HepG2 (cell line): ENCODE results near the gene CELF2. TPM values are rescaled to one million over a fixed set of nuclear protein-coding genes. Genes with fewer than 3 reads are reported as not detected.

Experiments used
- ATAC-seq: fragments of 200-7000 bp; cut with Tn5 transposase; 3 replicates; pipeline ENCODE4 v1.9.1; 2020; ENCODE audit warnings: mild to moderate bottlenecking, moderate library complexity
- BruUV-seq: library from RNA; stranded (reverse); fragments of 400-500 nt; replicated peaks from 2 replicates; lab custom pipeline; 2021; lab: Mats Ljungman, UMichigan
- CTCF ChIA-PET: fragments of 300-600 bp; formaldehyde crosslinking; extraction: SDS; loops from one replicate; lab custom pipeline; 2021; ENCODE audit warnings: low total read pairs, inconsistent platforms, low intra/inter-chr PET ratio; lab: Yijun Ruan, JAX
- POLR2A ChIA-PET: fragments of 350-600 bp; sonication (Branson Sonifier 250); formaldehyde crosslinking; loops from one replicate; lab custom pipeline; 2020; ENCODE audit warnings: antibody characterized with exemption, inconsistent platforms; lab: Yijun Ruan, JAX
- DNase-seq: peaks from one replicate; pipeline ENCODE4 v3.0.0-alpha.2; 2015; ENCODE audit warnings: low spot score
- FAIRE-seq: peaks from 3 replicates; lab custom pipeline; 2011; peaks lifted over from hg19 to GRCh38; lab: Jason Lieb, UNC
- H2AFZ ChIP-seq: one replicate; pipeline ENCODE4 v1.6.1; 2011; ENCODE audit warnings: low read length, inconsistent platforms
- H3K27ac ChIP-seq: fragments of 300-600 bp; 3 replicates; pipeline ENCODE4 v1.8.0; 2011; ENCODE audit warnings: mixed run types, mild to moderate bottlenecking, mixed read lengths, low read length, inconsistent platforms; ENCODE audit not compliant: insufficient read depth; ENCODE audit errors: extremely low read length
- H3K27me3 ChIP-seq, 2 experiments: fragments of 200-600 bp in 1 of 2; 2 replicates in 1 of 2; 3 replicates in 1 of 2; pipeline versions ENCODE4 v1.6.0 to v1.8.0; 2011; ENCODE audit warnings: low read length in 2 of 2, mild to moderate bottlenecking in 2 of 2, moderate library complexity in 2 of 2, inconsistent platforms in 1 of 2; ENCODE audit not compliant: insufficient read depth in 2 of 2, control insufficient read depth in 1 of 2
- H3K36me3 ChIP-seq, 2 experiments: fragments of 200-600 bp in 1 of 2; replicated peaks in 1 of 2; 2 replicates in 1 of 2; 3 replicates in 1 of 2; pipeline versions ENCODE4 v1.5.1 to v1.8.0; 2011; ENCODE audit warnings: low read length in 2 of 2, inconsistent platforms in 1 of 2; ENCODE audit not compliant: insufficient read depth in 2 of 2, control insufficient read depth in 1 of 2
- H3K4me1 ChIP-seq: 2 replicates; pipeline ENCODE4 v1.5.1; 2012; ENCODE audit warnings: low read length, inconsistent platforms; ENCODE audit not compliant: insufficient read depth
- H3K4me2 ChIP-seq: 2 replicates; pipeline ENCODE4 v1.6.0; 2011; ENCODE audit warnings: low read depth, low read length, inconsistent platforms
- H3K4me3 ChIP-seq, 3 experiments: fragments of 200-600 bp in 1 of 3; sonication (generic), shearing (Covaris generic) in 1 of 3; replicated peaks in 1 of 3; 2 replicates each; pipeline ENCODE4 v1.5.1; 2011 to 2016; ENCODE audit warnings: low read length in 3 of 3, inconsistent platforms in 2 of 3, low read depth in 2 of 3, mild to moderate bottlenecking in 2 of 3, control low read depth in 1 of 3, mixed read lengths in 1 of 3; ENCODE audit not compliant: insufficient read depth in 1 of 3
- H3K79me2 ChIP-seq: one replicate; pipeline ENCODE4 v1.6.1; 2011; ENCODE audit warnings: low read length, inconsistent platforms; ENCODE audit not compliant: insufficient read depth
- H3K9ac ChIP-seq: 2 replicates; pipeline ENCODE4 v1.6.0; 2011; ENCODE audit warnings: mild to moderate bottlenecking, low read depth, low read length, inconsistent platforms; ENCODE audit not compliant: insufficient read depth
- H3K9me3 ChIP-seq: 2 replicates; pipeline ENCODE4 v1.5.1; 2012; ENCODE audit warnings: mild to moderate bottlenecking, low read length
- H4K20me1 ChIP-seq: 2 replicates; pipeline ENCODE4 v1.6.0; 2011; ENCODE audit warnings: inconsistent platforms, mild to moderate bottlenecking, low read length, moderate library complexity; ENCODE audit not compliant: insufficient read depth
- CREM ChIP-seq, 2 experiments: sonication (generic) in 1 of 2; formaldehyde crosslinking in 1 of 2; IDR thresholded peaks; 2 replicates each; pipeline versions ENCODE4 v1.4.0 to v1.6.1; 2016 to 2020; ENCODE audit warnings: antibody characterized with exemption in 1 of 2, mild to moderate bottlenecking in 1 of 2, missing genetic modification reagents in 1 of 2
- DPF2 ChIP-seq: sonication (generic); formaldehyde crosslinking; IDR thresholded peaks from 2 replicates; pipeline ENCODE4 v1.4.0; 2020; ENCODE audit warnings: mild to moderate bottlenecking, low read depth, missing genetic modification reagents, borderline replicate concordance
- ELK4 ChIP-seq: sonication (generic); formaldehyde crosslinking; IDR thresholded peaks from 2 replicates; pipeline ENCODE4 v1.9.0; 2021; ENCODE audit warnings: missing genetic modification reagents, borderline replicate concordance
- FOXM1 ChIP-seq: sonication (generic); formaldehyde crosslinking; IDR thresholded peaks from 2 replicates; pipeline ENCODE4 v1.5.0; 2020; ENCODE audit warnings: missing genetic modification reagents
- NR2C2 ChIP-seq: sonication (generic); formaldehyde crosslinking; IDR thresholded peaks from 2 replicates; pipeline ENCODE4 v1.4.0; 2020; ENCODE audit warnings: missing genetic modification reagents, mild to moderate bottlenecking, moderate library complexity, borderline replicate concordance
- PAF1 ChIP-seq: IDR thresholded peaks from 2 replicates; pipeline ENCODE4 v1.6.1; 2016; ENCODE audit warnings: missing genetic modification reagents, missing compliant biosample characterization
- RFXAP ChIP-seq: sonication (generic); formaldehyde crosslinking; IDR thresholded peaks from 2 replicates; pipeline ENCODE4 v1.4.0; 2020; ENCODE audit warnings: missing genetic modification reagents, borderline replicate concordance
- RNF2 ChIP-seq: fragments of 450-650 bp; conservative IDR thresholded peaks from 2 replicates; pipeline ENCODE4 v1.6.1; 2016; ENCODE audit warnings: low read depth
- SMYD3 ChIP-seq: sonication (generic); formaldehyde crosslinking; IDR thresholded peaks from 2 replicates; pipeline ENCODE4 v1.8.1; 2023; ENCODE audit warnings: mild to moderate bottlenecking, missing genetic modification reagents
- TAF15 ChIP-seq: fragments of 200-400 bp; formaldehyde crosslinking; IDR thresholded peaks from one replicate; pipeline ENCODE4 v1.6.1; 2018; ENCODE audit warnings: mild to moderate bottlenecking, low read depth, low read length; ENCODE audit not compliant: poor library complexity, severe bottlenecking
- TP53 ChIP-seq: sonication (generic); formaldehyde crosslinking; conservative IDR thresholded peaks from 2 replicates; pipeline ENCODE4 v1.4.0; 2020; ENCODE audit warnings: missing genetic modification reagents
- U2AF1 ChIP-seq: fragments of 200-400 bp; formaldehyde crosslinking; optimal IDR thresholded peaks from 2 replicates; pipeline ENCODE3; 2017; ENCODE audit warnings: mild to moderate bottlenecking, low read depth, low read length
- YY1 ChIP-seq: IDR thresholded peaks from 2 replicates; pipeline ENCODE4 v1.6.1; 2011; ENCODE audit warnings: low read length, low read depth, moderate library complexity, mild to moderate bottlenecking; ENCODE audit not compliant: insufficient read depth, insufficient replicate concordance
- ZBTB3 ChIP-seq: sonication (generic); formaldehyde crosslinking; IDR thresholded peaks from 2 replicates; pipeline ENCODE4 v1.4.0; 2020; ENCODE audit warnings: low read depth, mild to moderate bottlenecking, moderate library complexity, missing genetic modification reagents, borderline replicate concordance
- ZNF17 ChIP-seq: sonication (generic); formaldehyde crosslinking; IDR thresholded peaks from 2 replicates; pipeline ENCODE4 v1.5.0; 2020; ENCODE audit warnings: mild to moderate bottlenecking, missing genetic modification reagents
- ZNF20 ChIP-seq: sonication (generic); formaldehyde crosslinking; IDR thresholded peaks from 2 replicates; pipeline ENCODE4 v1.4.0; 2020; ENCODE audit warnings: mild to moderate bottlenecking, moderate library complexity, missing genetic modification reagents
- ZNF331 ChIP-seq: sonication (generic); formaldehyde crosslinking; IDR thresholded peaks from 2 replicates; pipeline ENCODE4 v1.4.0; 2020; ENCODE audit warnings: missing genetic modification reagents
- ZSCAN29 ChIP-seq: sonication (generic); formaldehyde crosslinking; conservative IDR thresholded peaks from 2 replicates; pipeline ENCODE4 v1.4.0; 2020; ENCODE audit warnings: mild to moderate bottlenecking, missing genetic modification reagents
- WGBS: methylation state at CpG from one replicate; pipeline ENCODE4 v1.1.6; 2017; ENCODE audit warnings: low lambda C conversion rate; 5-methylcytosine and 5-hydroxymethylcytosine counted together
- in situ Hi-C: cut with HindIII; loops from 2 replicates; pipeline ENCODE4 v1.10.0; 2017; ENCODE audit warnings: low pct_unique_long_range_greater_than_20kb; ENCODE audit not compliant: extremely low pct_ligation_motif_present
- intact Hi-C: fragments of 100-400 bp; cut with micrococcal nuclease; formaldehyde crosslinking; loops from one replicate; pipeline ENCODE4 v1.10.0; 2022; ENCODE audit not compliant: unreplicated experiment
- polyA plus RNA-seq, 8 experiments: library from polyadenylated mRNA; depleted of rRNA in 3 of 8; stranded (reverse) in 7 of 8; unstranded in 1 of 8; fragments of >200 nt; fragmentation: Illumina TruSeq in 4 of 8; extraction: Trizol in 4 of 8; gene quantifications; 2 replicates each; pipeline versions ENCODE4 v1.2.1 to v1.2.3, GENCODE V29; 2011 to 2016; ENCODE audit warnings: low read depth in 4 of 8, missing spikeins in 1 of 8, mixed read lengths in 1 of 8; ENCODE audit not compliant: insufficient read depth in 1 of 8
- total RNA-seq, 5 experiments: library from RNA; depleted of rRNA; stranded (reverse); fragments of >200 nt; fragmentation: Illumina TruSeq; extraction: Trizol; gene quantifications; 2 replicates each; pipeline ENCODE4 v1.2.3, GENCODE V29; 2016; ENCODE audit warnings: low read depth in 1 of 5

CELF2 gene
- total and polyA plus RNA-seq, 2 of the 13 experiments (the other 11 are each of a cell fraction or from before 2014, with no cell fraction given): not detected

DNA sequence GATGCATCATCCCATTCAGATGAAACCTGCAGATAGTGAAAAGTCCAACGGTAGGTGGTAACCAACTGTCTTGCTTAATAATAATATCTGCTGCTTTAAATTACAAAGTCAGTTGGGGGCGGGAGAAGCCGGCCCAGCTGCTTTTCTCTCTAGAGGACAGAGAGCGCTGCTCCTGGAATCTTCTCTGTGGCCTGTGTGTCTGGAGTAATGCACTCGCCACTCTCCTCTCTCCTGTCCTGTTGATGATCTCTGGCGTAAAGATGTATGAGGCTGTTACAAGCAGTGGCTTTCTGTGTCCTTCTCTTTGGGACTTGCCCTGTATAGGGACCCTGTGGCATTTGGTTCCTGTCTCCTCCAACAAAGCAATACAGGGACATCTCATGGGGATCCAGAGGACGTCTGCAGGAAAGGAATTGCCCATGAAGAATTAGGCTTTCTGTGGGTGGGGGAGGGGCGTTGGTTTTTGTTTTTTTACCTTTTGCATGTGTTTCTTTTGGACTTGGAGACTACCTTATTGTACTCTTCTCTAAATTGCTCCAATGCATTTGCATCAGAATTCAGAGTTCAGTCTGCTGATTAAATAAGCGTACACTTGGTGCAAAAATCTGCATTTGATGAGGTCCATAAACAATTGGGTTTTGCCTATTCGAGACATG, 231.6 kb downstream of the CELF2 start:
- H3K9ac ChIP-seq: no peak overlapping the region
- 7% methylated on average over 10 of the region's 10 CpGs for WGBS
- ChIA-PET CTCF (no interaction called here), POLR2A (no interaction called here)
- no peak overlapping the region for H3K4me2 ChIP-seq
- H3K4me1 ChIP-seq: no peaks in the 10 kb centered on the region
- DNase-seq (no peak), FAIRE-seq (no peak), ATAC-seq (no peak)
- no peak overlapping the region for H3K27ac ChIP-seq
- H4K20me1 ChIP-seq: no peaks in the 10 kb centered on the region
- H3K4me3 ChIP-seq: no peak overlapping the region
- in situ Hi-C loops (no loop called here), intact Hi-C loops (no loop called here)
- no TSS peak for BruUV-seq
- H3K36me3 ChIP-seq: no peaks in the 10 kb centered on the region
- no peak for TF ChIP-seq ZNF20 (CRISPR knock-in tag)
- no peak for TF ChIP-seq ZSCAN29 (CRISPR knock-in tag)
- H3K79me2 ChIP-seq: no peaks in the 10 kb centered on the region
- H3K9me3 ChIP-seq: no peaks in the 10 kb centered on the region
- H3K27me3 ChIP-seq: peaks cover 14 to 86% of the 10 kb centered on the region in 2 experiments
- no peak overlapping the region for H2AFZ ChIP-seq

- Histone ChIP-seq H3K4me1 (no peaks in the 10 kb centered on the region), H4K20me1 (no peaks in the 10 kb centered on the region), H3K79me2 (no peaks in the 10 kb centered on the region), H2AFZ (no peak overlapping the region), H3K27ac (no peak overlapping the region), H3K36me3 (no peaks in the 10 kb centered on the region), H3K9me3 (no peaks in the 10 kb centered on the region), H3K9ac (no peak overlapping the region), H3K27me3 (peaks cover 14 to 88% of the 10 kb centered on the region in 2 experiments), H3K4me3 (no peak overlapping the region), H3K4me2 (no peak overlapping the region)
- BruUV-seq: no TSS peak
- ATAC-seq (no peak), DNase-seq (no peak), FAIRE-seq (no peak)
- 2% methylated on average over 2 of the region's 2 CpGs for WGBS
- in situ Hi-C loops: no loop called here
- intact Hi-C loops: no loop called here
- POLR2A ChIA-PET: no interaction called here
- CTCF ChIA-PET: no interaction called here
- no peak for TF ChIP-seq RNF2
- TF ChIP-seq U2AF1: no peak
- no peak for TF ChIP-seq ZNF331 (CRISPR knock-in tag)
- TF ChIP-seq ELK4 (CRISPR knock-in tag): no peak
- no peak for TF ChIP-seq CREM (IDR thresholded peaks at IDR 0.05)
- TF ChIP-seq CREM (CRISPR knock-in tag; IDR thresholded peaks at IDR 0.05): no peak
- TF ChIP-seq NR2C2 (CRISPR knock-in tag): no peak
- TF ChIP-seq ZBTB3 (CRISPR knock-in tag): no peak
- no peak for TF ChIP-seq YY1
- no peak for TF ChIP-seq ZNF17
- TF ChIP-seq PAF1 (CRISPR knock-in tag): no peak
- no peak for TF ChIP-seq RFXAP (CRISPR knock-in tag)
- no peak for TF ChIP-seq TP53 (CRISPR knock-in tag)
- TF ChIP-seq FOXM1: no peak
- TF ChIP-seq DPF2 (CRISPR knock-in tag): no peak
- TF ChIP-seq SMYD3 (CRISPR knock-in tag): no peak
- no peak for TF ChIP-seq TAF15
Observed at GRCh38 chr10:11249808-11250195, 232.1 kb downstream of the CELF2 start.
